ENCODE results near the gene B3GAT3.

GRCh38 chr11:62627713-62628112 lies 5.9 kb upstream of the B3GAT3 start:
- TF ChIP-seq CTCF (IDR thresholded peaks at IDR 0.05): no peak
- TF ChIP-seq POLR2A (IDR thresholded peaks at IDR 0.05): no peak
